ENCODE data around the gene ASB7. TPM values are rescaled to one million over a fixed set of nuclear protein-coding genes. Genes with fewer than 3 reads are reported as not detected.

Gene ASB7
- total RNA-seq, 2 donors from 2014 or later: 14.3 to 16.2 TPM

GRCh38 chr15:100690795-100691158 lies 88.4 kb downstream of the ASB7 start:
- H3K4me3 ChIP-seq (ENCODE audit: low read length): no peak overlapping the region
- no peaks in the 10 kb centered on the region for H3K4me1 Mint-ChIP-seq
- H3K9me3 ChIP-seq (ENCODE audit: control insufficient read depth, low read length): no peaks in the 10 kb centered on the region
- no peaks in the 10 kb centered on the region for H3K4me1 ChIP-seq (ENCODE audit: control insufficient read depth, insufficient read depth, low read length)
- peaks cover 2% of the 10 kb centered on the region for H3K27me3 Mint-ChIP-seq (ENCODE audit: insufficient read depth)
- no peak for DNase-seq
- H3K27ac Mint-ChIP-seq: no peak overlapping the region
- H3K4me3 Mint-ChIP-seq: no peak overlapping the region
- H3K36me3 Mint-ChIP-seq (ENCODE audit: low read depth): no peaks in the 10 kb centered on the region
- H3K27me3 ChIP-seq (ENCODE audit: control insufficient read depth, insufficient read depth, low read length, poor library complexity, severe bottlenecking): peaks cover 5% of the 10 kb centered on the region
- H3K9ac ChIP-seq (ENCODE audit: extremely low read depth, low read length, poor library complexity, severe bottlenecking): no peak overlapping the region
- no peaks in the 10 kb centered on the region for H3K36me3 ChIP-seq (ENCODE audit: control insufficient read depth, insufficient read depth, low read length)
- no peaks in the 10 kb centered on the region for H3K9me3 Mint-ChIP-seq
- TF ChIP-seq CTCF (conservative IDR thresholded peaks at IDR 0.05): no peak
- H3K27ac ChIP-seq (ENCODE audit: low read depth, low read length): no peak overlapping the region

GRCh38 chr15:100691321-100691720 lies 88.9 kb downstream of the ASB7 start:
- no peaks in the 10 kb centered on the region for H3K4me1 Mint-ChIP-seq
- H3K27me3 Mint-ChIP-seq (ENCODE audit: insufficient read depth): peaks cover under 1% of the 10 kb centered on the region
- Histone ChIP-seq H3K9me3 (ENCODE audit: control insufficient read depth, low read length) (no peaks in the 10 kb centered on the region), H3K27me3 (ENCODE audit: control insufficient read depth, insufficient read depth, low read length, poor library complexity, severe bottlenecking) (peaks cover 5% of the 10 kb centered on the region), H3K4me1 (ENCODE audit: control insufficient read depth, insufficient read depth, low read length) (no peaks in the 10 kb centered on the region), H3K9ac (ENCODE audit: extremely low read depth, low read length, poor library complexity, severe bottlenecking) (no peak overlapping the region), H3K27ac (ENCODE audit: low read depth, low read length) (no peak overlapping the region), H3K4me3 (ENCODE audit: low read length) (no peak overlapping the region), H3K36me3 (ENCODE audit: control insufficient read depth, insufficient read depth, low read length) (no peaks in the 10 kb centered on the region)
- no peak overlapping the region for H3K4me3 Mint-ChIP-seq
- TF ChIP-seq CTCF (conservative IDR thresholded peaks at IDR 0.05): no peak
- DNase-seq: no peak
- no peaks in the 10 kb centered on the region for H3K9me3 Mint-ChIP-seq
- no peak overlapping the region for H3K27ac Mint-ChIP-seq
- H3K36me3 Mint-ChIP-seq (ENCODE audit: low read depth): no peaks in the 10 kb centered on the region
- WGBS, 2 experiments (ENCODE audit: insufficient coverage in 1 of 2, insufficient read length in 1 of 2): 95% methylated on average over 4 of the region's 4 CpGs

- Histone ChIP-seq H3K9ac (ENCODE audit: extremely low read depth, low read length, poor library complexity, severe bottlenecking) (no peak overlapping the region), H3K27me3 (ENCODE audit: control insufficient read depth, insufficient read depth, low read length, poor library complexity, severe bottlenecking) (peaks cover 5% of the 10 kb centered on the region), H3K4me3 (ENCODE audit: low read length) (no peak overlapping the region), H3K4me1 (ENCODE audit: control insufficient read depth, insufficient read depth, low read length) (no peaks in the 10 kb centered on the region), H3K9me3 (ENCODE audit: control insufficient read depth, low read length) (no peaks in the 10 kb centered on the region), H3K27ac (ENCODE audit: low read depth, low read length) (no peak overlapping the region), H3K36me3 (ENCODE audit: control insufficient read depth, insufficient read depth, low read length) (no peaks in the 10 kb centered on the region)
- no peak overlapping the region for H3K27ac Mint-ChIP-seq
- no peaks in the 10 kb centered on the region for H3K36me3 Mint-ChIP-seq (ENCODE audit: low read depth)
- no peaks in the 10 kb centered on the region for H3K9me3 Mint-ChIP-seq
- H3K4me1 Mint-ChIP-seq: no peaks in the 10 kb centered on the region
- no peak for TF ChIP-seq CTCF (conservative IDR thresholded peaks at IDR 0.05)
- no peaks in the 10 kb centered on the region for H3K27me3 Mint-ChIP-seq (ENCODE audit: insufficient read depth)
- WGBS, 2 experiments (ENCODE audit: insufficient coverage in 1 of 2, insufficient read length in 1 of 2): 93 to 100% methylated on average over 2 to 3 of the region's 3 CpGs
- no peak overlapping the region for H3K4me3 Mint-ChIP-seq
- DNase-seq: no peak
Observed at GRCh38 chr15:100692246-100692645, 89.9 kb downstream of the ASB7 start.
